HEK293 (cell line): ENCODE measurements around the gene PDLIM1.

Experiments
- CTCF ChIA-PET: fragments of 350-600 bp; formaldehyde crosslinking; extraction: SDS; loops from one replicate; lab custom pipeline; 2021; ENCODE audit warnings: antibody characterized with exemption; lab: Yijun Ruan, JAX
- POLR2A ChIA-PET: fragments of 300-600 bp; formaldehyde crosslinking; extraction: SDS; loops from one replicate; lab custom pipeline; 2020; ENCODE audit warnings: antibody characterized with exemption, inconsistent platforms; lab: Yijun Ruan, JAX
- H3K27ac ChIP-seq: fragments of 200-500 bp; sonication (Bioruptor generic); 2 replicates; pipeline ENCODE4 v1.5.1; 2014; ENCODE audit warnings: low read depth, low read length, control low read depth, inconsistent platforms; ENCODE audit errors: extremely low read depth
- H3K36me3 ChIP-seq, 2 experiments: fragments of 200-500 bp in 1 of 2; sonication (Bioruptor generic) in 1 of 2; 1 replicate in 1 of 2; 2 replicates in 1 of 2; pipeline ENCODE4 v1.5.1; 2014 to 2017; ENCODE audit warnings: inconsistent platforms in 2 of 2, low read length in 2 of 2; ENCODE audit not compliant: control insufficient read depth in 2 of 2, insufficient read depth in 1 of 2
- H3K4me1 ChIP-seq: fragments of 200-500 bp; sonication (Bioruptor generic); 2 replicates; pipeline ENCODE4 v1.5.1; 2014; ENCODE audit warnings: mild to moderate bottlenecking, low read length, inconsistent platforms; ENCODE audit not compliant: control insufficient read depth, insufficient read depth
- H3K4me3 ChIP-seq: 2 replicates; pipeline ENCODE4 v1.5.1; 2011; ENCODE audit warnings: low read depth, mild to moderate bottlenecking, control low read depth, low read length, moderate library complexity
- H3K9me3 ChIP-seq: fragments of 200-500 bp; sonication (Bioruptor generic); 2 replicates; pipeline ENCODE4 v1.5.1; 2014; ENCODE audit warnings: low read depth, low read length, inconsistent platforms; ENCODE audit not compliant: control insufficient read depth, insufficient read depth
- MYNN ChIP-seq: fragments of 450-650 bp; formaldehyde crosslinking; IDR thresholded peaks from 2 replicates; pipeline ENCODE4 v1.5.1; 2016; ENCODE audit warnings: missing biosample characterization, missing genetic modification characterization, borderline replicate concordance
- ZNF214 ChIP-seq: fragments of 450-650 bp; formaldehyde crosslinking; IDR thresholded peaks from 2 replicates; pipeline ENCODE4 v1.5.1; 2017; ENCODE audit warnings: missing biosample characterization, mild to moderate bottlenecking, missing genetic modification characterization, borderline replicate concordance
- ZNF426 ChIP-seq: fragments of 450-650 bp; formaldehyde crosslinking; IDR thresholded peaks from 2 replicates; pipeline ENCODE4 v1.5.1; 2017; ENCODE audit warnings: missing biosample characterization, missing genetic modification characterization, mild to moderate bottlenecking, inconsistent platforms, moderate library complexity
- ZNF560 ChIP-seq: fragments of 450-650 bp; formaldehyde crosslinking; IDR thresholded peaks from 2 replicates; pipeline ENCODE4 v1.5.1; 2017; ENCODE audit warnings: missing biosample characterization, missing genetic modification characterization, borderline replicate concordance
- ZNF654 ChIP-seq: fragments of 450-650 bp; formaldehyde crosslinking; IDR thresholded peaks from 2 replicates; pipeline ENCODE4 v1.5.1; 2016; ENCODE audit warnings: low read depth, missing biosample characterization, missing genetic modification characterization
- ZNF776 ChIP-seq: fragments of 450-650 bp; formaldehyde crosslinking; IDR thresholded peaks from 2 replicates; pipeline ENCODE4 v1.5.0; 2017; ENCODE audit warnings: missing biosample characterization, missing genetic modification characterization, borderline replicate concordance
- TF ChIP-seq, protein P1 (sequence below): fragments of 450-650 bp; formaldehyde crosslinking; IDR thresholded peaks from 2 replicates; pipeline ENCODE4 v1.5.1; 2017; ENCODE audit warnings: missing biosample characterization, mild to moderate bottlenecking, missing genetic modification characterization, moderate library complexity
- TF ChIP-seq, protein P2 (sequence below): fragments of 450-650 bp; formaldehyde crosslinking; IDR thresholded peaks from 2 replicates; pipeline ENCODE4 v1.5.1; 2016; ENCODE audit warnings: missing biosample characterization, missing genetic modification characterization, borderline replicate concordance
- TF ChIP-seq, protein P3 (sequence below): fragments of 450-650 bp; formaldehyde crosslinking; IDR thresholded peaks from 2 replicates; pipeline ENCODE4 v1.5.1; 2016; ENCODE audit warnings: missing biosample characterization, missing genetic modification characterization
- TF ChIP-seq, protein P4 (sequence below): fragments of 450-650 bp; formaldehyde crosslinking; IDR thresholded peaks from 2 replicates; pipeline ENCODE4 v1.5.1; 2016; ENCODE audit warnings: missing biosample characterization, missing genetic modification characterization
- TF ChIP-seq, protein P5 (sequence below): fragments of 450-650 bp; formaldehyde crosslinking; IDR thresholded peaks from 2 replicates; pipeline ENCODE4 v1.5.1; 2016; ENCODE audit warnings: missing biosample characterization, missing genetic modification characterization

Gene PDLIM1

DNA sequence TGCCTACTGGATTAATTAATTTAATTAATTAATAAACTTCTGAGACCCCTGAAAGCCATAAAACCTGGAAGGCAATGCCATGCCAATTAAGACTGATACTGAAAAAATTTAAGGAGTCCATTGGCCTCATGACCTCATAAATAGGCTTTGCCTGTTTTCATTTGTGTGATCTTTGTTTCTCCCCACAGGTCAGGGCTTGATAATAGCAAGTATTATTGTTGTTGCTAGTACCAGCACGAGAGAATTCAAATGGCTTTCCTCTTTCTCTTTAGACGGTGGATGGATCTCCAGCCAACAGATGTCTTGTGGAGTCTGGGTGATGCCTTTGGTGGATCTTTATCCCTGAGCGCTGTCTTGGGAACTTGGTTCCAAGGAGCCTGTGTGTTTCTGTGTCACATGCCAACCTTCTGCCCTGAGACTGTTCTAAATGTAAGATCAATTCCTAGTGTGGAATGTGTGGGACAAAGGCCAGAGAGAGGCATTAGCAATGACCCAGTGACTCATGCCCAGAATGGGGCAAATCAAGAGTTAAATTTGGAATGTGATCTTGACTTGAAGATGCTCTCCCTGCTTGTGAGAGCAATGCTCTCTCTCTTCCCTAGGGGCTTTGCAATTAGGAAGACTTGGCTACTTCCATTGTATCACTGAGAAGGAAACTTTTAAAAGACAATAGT is 79.1 kb downstream of the PDLIM1 start:
- POLR2A ChIA-PET: no interaction called here
- Histone ChIP-seq H3K4me3 (no peak overlapping the region), H3K27ac (no peak overlapping the region), H3K9me3 (no peaks in the 10 kb centered on the region), H3K36me3 (no peaks in the 10 kb centered on the region), H3K4me1 (no peaks in the 10 kb centered on the region; the same call in 1 of the 2 replicates)
- CTCF ChIA-PET: interaction anchor here (1.5 to 2.0 kb wide), 2 partner anchors 32 to 151 kb away, joined by 3 to 10 read pairs; no protein-coding TSS in a partner anchor
- no peak for TF ChIP-seq MYNN (tag by site-specific recombination)

DNA sequence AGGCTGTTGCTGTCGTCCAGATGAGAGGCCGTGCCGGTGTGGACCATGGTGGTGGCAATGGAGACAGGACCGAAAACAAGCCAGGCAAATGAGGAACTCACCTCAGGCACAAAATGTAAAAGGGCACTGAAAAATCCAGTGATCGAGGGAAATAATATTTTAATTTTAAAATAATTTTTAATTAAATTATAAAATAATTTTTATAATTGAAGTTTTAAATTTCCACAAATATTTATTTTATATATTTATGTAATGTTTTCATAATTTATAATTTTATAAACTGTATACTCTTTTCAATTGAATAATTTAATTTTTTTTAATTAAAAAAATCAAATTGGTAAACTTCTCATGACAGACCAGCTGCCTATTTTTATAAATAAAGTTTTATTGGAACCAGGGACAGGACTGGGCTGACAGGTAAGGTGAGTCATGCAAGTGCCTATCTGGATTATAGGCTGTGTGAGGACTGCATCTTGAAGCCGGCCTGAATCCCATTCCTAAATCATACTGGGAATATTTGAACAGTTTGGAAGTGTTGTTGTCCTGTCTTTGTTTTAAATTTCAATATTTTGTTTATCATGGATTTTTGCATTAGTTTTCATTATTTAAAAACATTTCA is 81.2 kb downstream of the PDLIM1 start:
- CTCF ChIA-PET: interaction anchor here (0.5 to 2.0 kb wide), 6 partner anchors 8 to 522 kb away, joined by 3 to 10 read pairs (median 3); no protein-coding TSS in a partner anchor
- Histone ChIP-seq H3K9me3 (no peaks in the 10 kb centered on the region), H3K36me3 (no peaks in the 10 kb centered on the region), H3K27ac (no peak overlapping the region), H3K4me3 (no peak overlapping the region), H3K4me1 (no peaks in the 10 kb centered on the region; the same call in 1 of the 2 replicates)
- TF ChIP-seq ZNF560 (tag by site-specific recombination) (no peak), ZNF214 (no peak), ZNF776 (tag by site-specific recombination) (no peak)
- TF ChIP-seq, protein P1, sequence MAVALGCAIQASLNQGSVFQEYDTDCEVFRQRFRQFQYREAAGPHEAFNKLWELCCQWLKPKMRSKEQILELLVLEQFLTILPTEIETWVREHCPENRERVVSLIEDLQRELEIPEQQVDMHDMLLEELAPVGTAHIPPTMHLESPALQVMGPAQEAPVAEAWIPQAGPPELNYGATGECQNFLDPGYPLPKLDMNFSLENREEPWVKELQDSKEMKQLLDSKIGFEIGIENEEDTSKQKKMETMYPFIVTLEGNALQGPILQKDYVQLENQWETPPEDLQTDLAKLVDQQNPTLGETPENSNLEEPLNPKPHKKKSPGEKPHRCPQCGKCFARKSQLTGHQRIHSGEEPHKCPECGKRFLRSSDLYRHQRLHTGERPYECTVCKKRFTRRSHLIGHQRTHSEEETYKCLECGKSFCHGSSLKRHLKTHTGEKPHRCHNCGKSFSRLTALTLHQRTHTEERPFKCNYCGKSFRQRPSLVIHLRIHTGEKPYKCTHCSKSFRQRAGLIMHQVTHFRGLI (tag by site-specific recombination): no peak
- TF ChIP-seq, protein P2, sequence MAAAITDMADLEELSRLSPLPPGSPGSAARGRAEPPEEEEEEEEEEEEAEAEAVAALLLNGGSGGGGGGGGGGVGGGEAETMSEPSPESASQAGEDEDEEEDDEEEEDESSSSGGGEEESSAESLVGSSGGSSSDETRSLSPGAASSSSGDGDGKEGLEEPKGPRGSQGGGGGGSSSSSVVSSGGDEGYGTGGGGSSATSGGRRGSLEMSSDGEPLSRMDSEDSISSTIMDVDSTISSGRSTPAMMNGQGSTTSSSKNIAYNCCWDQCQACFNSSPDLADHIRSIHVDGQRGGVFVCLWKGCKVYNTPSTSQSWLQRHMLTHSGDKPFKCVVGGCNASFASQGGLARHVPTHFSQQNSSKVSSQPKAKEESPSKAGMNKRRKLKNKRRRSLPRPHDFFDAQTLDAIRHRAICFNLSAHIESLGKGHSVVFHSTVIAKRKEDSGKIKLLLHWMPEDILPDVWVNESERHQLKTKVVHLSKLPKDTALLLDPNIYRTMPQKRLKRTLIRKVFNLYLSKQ (tag by site-specific recombination): no peak
- TF ChIP-seq, protein P3, sequence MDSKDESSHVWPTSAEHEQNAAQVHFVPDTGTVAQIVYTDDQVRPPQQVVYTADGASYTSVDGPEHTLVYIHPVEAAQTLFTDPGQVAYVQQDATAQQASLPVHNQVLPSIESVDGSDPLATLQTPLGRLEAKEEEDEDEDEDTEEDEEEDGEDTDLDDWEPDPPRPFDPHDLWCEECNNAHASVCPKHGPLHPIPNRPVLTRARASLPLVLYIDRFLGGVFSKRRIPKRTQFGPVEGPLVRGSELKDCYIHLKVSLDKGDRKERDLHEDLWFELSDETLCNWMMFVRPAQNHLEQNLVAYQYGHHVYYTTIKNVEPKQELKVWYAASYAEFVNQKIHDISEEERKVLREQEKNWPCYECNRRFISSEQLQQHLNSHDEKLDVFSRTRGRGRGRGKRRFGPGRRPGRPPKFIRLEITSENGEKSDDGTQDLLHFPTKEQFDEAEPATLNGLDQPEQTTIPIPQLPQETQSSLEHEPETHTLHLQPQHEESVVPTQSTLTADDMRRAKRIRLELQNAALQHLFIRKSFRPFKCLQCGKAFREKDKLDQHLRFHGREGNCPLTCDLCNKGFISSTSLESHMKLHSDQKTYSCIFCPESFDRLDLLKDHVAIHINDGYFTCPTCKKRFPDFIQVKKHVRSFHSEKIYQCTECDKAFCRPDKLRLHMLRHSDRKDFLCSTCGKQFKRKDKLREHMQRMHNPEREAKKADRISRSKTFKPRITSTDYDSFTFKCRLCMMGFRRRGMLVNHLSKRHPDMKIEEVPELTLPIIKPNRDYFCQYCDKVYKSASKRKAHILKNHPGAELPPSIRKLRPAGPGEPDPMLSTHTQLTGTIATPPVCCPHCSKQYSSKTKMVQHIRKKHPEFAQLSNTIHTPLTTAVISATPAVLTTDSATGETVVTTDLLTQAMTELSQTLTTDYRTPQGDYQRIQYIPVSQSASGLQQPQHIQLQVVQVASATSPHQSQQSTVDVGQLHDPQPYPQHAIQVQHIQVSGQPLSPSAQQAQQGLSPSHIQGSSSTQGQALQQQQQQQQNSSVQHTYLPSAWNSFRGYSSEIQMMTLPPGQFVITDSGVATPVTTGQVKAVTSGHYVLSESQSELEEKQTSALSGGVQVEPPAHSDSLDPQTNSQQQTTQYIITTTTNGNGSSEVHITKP (tag by site-specific recombination): no peak
- POLR2A ChIA-PET: no interaction called here

DNA sequence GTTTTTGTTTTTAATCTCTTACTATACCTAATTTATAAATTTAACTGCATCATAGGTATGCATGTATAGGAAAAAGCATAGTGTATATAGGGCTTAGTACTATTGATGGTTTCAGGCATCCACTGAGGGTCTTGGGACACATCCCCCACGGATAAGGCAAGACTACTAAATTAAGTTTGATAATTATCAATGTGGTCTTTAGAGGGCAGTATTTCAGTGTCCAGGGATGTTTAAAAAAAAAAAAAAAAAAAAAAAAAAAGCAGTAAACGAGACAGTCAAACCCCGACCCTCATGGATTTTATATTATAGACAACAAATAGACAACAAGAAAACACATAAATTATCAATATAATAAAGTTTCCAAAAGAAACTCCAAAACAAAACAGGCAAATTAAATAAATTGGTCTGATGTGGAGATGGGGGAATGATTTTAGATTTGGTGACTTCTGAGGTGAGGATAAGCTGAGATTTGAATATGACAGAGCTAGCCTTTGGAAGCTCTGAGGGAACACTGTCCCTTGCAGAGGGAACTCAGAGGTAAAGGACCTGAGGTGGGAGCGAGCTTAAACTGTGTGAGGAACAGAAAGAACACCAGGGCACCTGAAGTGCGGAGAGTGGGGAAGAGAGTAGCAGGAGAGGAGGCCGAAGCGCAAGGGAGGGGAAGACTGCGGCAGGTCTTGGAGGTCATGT is 82.0 kb downstream of the PDLIM1 start:
- CTCF ChIA-PET: interaction anchor here (0.6 to 1.0 kb wide), 4 partner anchors 9 to 132 kb away, joined by 3 to 4 read pairs (median 3); no protein-coding TSS in a partner anchor

More for the DNA sequence above, 82.0 kb downstream of the PDLIM1 start:
- no peaks in the 10 kb centered on the region for H3K36me3 ChIP-seq
- POLR2A ChIA-PET: no interaction called here
- TF ChIP-seq, protein P4, sequence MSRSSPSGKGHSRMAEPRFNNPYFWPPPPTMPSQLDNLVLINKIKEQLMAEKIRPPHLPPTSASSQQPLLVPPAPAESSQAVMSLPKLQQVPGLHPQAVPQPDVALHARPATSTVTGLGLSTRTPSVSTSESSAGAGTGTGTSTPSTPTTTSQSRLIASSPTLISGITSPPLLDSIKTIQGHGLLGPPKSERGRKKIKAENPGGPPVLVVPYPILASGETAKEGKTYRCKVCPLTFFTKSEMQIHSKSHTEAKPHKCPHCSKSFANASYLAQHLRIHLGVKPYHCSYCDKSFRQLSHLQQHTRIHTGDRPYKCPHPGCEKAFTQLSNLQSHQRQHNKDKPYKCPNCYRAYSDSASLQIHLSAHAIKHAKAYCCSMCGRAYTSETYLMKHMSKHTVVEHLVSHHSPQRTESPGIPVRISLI (tag by site-specific recombination): 0 out of 2 replicates have a peak, but pooled peaks have one; percentile 45
- TF ChIP-seq, protein P5, sequence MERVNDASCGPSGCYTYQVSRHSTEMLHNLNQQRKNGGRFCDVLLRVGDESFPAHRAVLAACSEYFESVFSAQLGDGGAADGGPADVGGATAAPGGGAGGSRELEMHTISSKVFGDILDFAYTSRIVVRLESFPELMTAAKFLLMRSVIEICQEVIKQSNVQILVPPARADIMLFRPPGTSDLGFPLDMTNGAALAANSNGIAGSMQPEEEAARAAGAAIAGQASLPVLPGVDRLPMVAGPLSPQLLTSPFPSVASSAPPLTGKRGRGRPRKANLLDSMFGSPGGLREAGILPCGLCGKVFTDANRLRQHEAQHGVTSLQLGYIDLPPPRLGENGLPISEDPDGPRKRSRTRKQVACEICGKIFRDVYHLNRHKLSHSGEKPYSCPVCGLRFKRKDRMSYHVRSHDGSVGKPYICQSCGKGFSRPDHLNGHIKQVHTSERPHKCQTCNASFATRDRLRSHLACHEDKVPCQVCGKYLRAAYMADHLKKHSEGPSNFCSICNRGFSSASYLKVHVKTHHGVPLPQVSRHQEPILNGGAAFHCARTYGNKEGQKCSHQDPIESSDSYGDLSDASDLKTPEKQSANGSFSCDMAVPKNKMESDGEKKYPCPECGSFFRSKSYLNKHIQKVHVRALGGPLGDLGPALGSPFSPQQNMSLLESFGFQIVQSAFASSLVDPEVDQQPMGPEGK: no peak
- TF ChIP-seq ZNF426 (no peak), ZNF654 (tag by site-specific recombination) (peak; percentile 45; the same call in 1 of the 2 replicates)
- no peak overlapping the region for H3K27ac ChIP-seq
- H3K9me3 ChIP-seq: no peaks in the 10 kb centered on the region
- H3K4me1 ChIP-seq: no peaks in the 10 kb centered on the region
- no peak overlapping the region for H3K4me3 ChIP-seq
